ENCODE data around the gene IMMP2L.

GRCh38 chr7:111408724-111409123 lies 153.6 kb downstream of the IMMP2L start:
- TF ChIP-seq CTCF (IDR thresholded peaks at IDR 0.05; ENCODE audit: borderline replicate concordance, extremely low read depth, low read length, poor library complexity, severe bottlenecking) (no peak), EZH2 (IDR thresholded peaks at IDR 0.05; ENCODE audit: borderline replicate concordance, low read depth, low read length, severe bottlenecking) (no peak)
